NCI-H2107 (cell line): Measurements from ENCODE around the gene OVCA2.

ENCODE experiments used
- DNase-seq: peaks from one replicate; lab custom pipeline; 2025; lab: John Stamatoyannopoulos, UW

OVCA2 gene

GRCh38 chr17:2087597-2088211 is 45.9 kb downstream of the OVCA2 start:
- no peak for DNase-seq

- DNase-seq = no peak
Observed at GRCh38 chr17:2089021-2089422, 47.2 kb downstream of the OVCA2 start.

GRCh38 chr17:2090210-2090641 is 48.4 kb downstream of the OVCA2 start:
- DNase-seq = no peak

- no peak for DNase-seq
Observed at GRCh38 chr17:2090804-2091534, 49.1 kb downstream of the OVCA2 start.

DNA sequence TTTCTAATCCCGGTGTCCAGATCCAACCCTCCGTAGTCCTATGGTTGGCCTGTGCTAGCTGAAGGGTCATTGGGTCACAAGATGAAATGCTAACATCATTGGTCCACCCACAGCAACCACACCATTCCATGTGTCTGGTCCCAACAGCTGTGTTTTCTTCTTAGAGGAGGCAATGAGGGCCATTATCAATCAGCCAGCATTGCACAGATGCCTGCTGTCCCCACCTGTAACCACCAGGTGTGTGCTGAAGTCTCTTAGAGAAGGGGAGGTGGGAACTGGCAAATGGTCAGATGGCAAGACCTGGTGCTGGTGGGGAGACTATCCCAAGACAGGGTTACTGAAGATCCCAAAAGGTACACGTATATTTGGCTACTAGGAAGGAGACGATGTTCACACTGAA is 50.4 kb downstream of the OVCA2 start:
- DNase-seq = no peak
